GM23338 (cell line): ENCODE results near the gene STK36. TPM values are rescaled to one million over a fixed set of nuclear protein-coding genes. Genes with fewer than 3 reads are reported as not detected.

Experiments
- ATAC-seq: fragments of 200-7000 bp; cut with Tn5 transposase; 3 replicates; pipeline ENCODE4 v1.9.1; 2020
- DNase-seq: peaks from one replicate; pipeline ENCODE4 v3.0.0-alpha.2; 2015; ENCODE audit warnings: low spot score
- H2AFZ ChIP-seq: fragments of 200-600 bp; sonication (generic); 2 replicates; pipeline ENCODE4 v1.8.0; 2016; ENCODE audit warnings: antibody characterized with exemption, mild to moderate bottlenecking, moderate library complexity
- H3F3A ChIP-seq: fragments of 200-600 bp; sonication (generic); replicated peaks from 2 replicates; pipeline ENCODE4 v1.8.0; 2017; ENCODE audit warnings: antibody characterized with exemption, mixed run types, low read depth
- H3K27ac ChIP-seq: fragments of 200-600 bp; sonication (generic); 2 replicates; pipeline ENCODE4 v1.6.1; 2016; ENCODE audit warnings: low read depth
- H3K27me3 ChIP-seq: fragments of 200-600 bp; sonication (generic); 2 replicates; pipeline ENCODE4 v1.8.0; 2016; ENCODE audit warnings: mild to moderate bottlenecking, mixed run types, moderate library complexity; ENCODE audit not compliant: insufficient read depth
- H3K36me3 ChIP-seq: fragments of 200-600 bp; sonication (generic); 2 replicates; pipeline ENCODE4 v1.8.0; 2016; ENCODE audit warnings: mild to moderate bottlenecking; ENCODE audit not compliant: insufficient read depth
- H3K4me1 ChIP-seq: fragments of 200-600 bp; sonication (generic); 2 replicates; pipeline ENCODE4 v1.8.0; 2016; ENCODE audit warnings: mild to moderate bottlenecking, moderate library complexity; ENCODE audit not compliant: insufficient read depth
- H3K4me2 ChIP-seq: fragments of 200-600 bp; sonication (generic); 2 replicates; pipeline ENCODE4 v1.7.1; 2017; ENCODE audit warnings: mixed run types
- H3K4me3 ChIP-seq: fragments of 200-600 bp; sonication (generic); 2 replicates; pipeline ENCODE4 v1.6.1; 2016; ENCODE audit warnings: mixed run types
- H3K79me2 ChIP-seq: fragments of 200-600 bp; sonication (generic); replicated peaks from 2 replicates; pipeline ENCODE4 v1.8.0; 2017; ENCODE audit warnings: mild to moderate bottlenecking; ENCODE audit not compliant: insufficient read depth
- H3K9me2 ChIP-seq: fragments of 200-600 bp; sonication (generic); 2 replicates; pipeline ENCODE4 v1.8.0; 2017; ENCODE audit not compliant: insufficient read depth
- H4K20me1 ChIP-seq: fragments of 200-600 bp; sonication (generic); replicated peaks from 2 replicates; pipeline ENCODE4 v1.8.0; 2017; ENCODE audit warnings: mild to moderate bottlenecking; ENCODE audit not compliant: insufficient read depth
- H3K27ac Mint-ChIP-seq: 2 replicates; pipeline ENCODE4 v1.8.0; 2020; ENCODE audit warnings: inconsistent platforms, mild to moderate bottlenecking, moderate library complexity, mixed read lengths
- H3K27me3 Mint-ChIP-seq: 3 replicates; pipeline ENCODE4 v1.8.0; 2022; ENCODE audit warnings: low read depth, mild to moderate bottlenecking, moderate library complexity, mixed read lengths, inconsistent platforms; ENCODE audit not compliant: insufficient read depth, poor library complexity
- H3K36me3 Mint-ChIP-seq: 3 replicates; pipeline ENCODE4 v1.8.0; 2021; ENCODE audit warnings: low read depth, mild to moderate bottlenecking, inconsistent platforms, moderate library complexity, mixed read lengths
- H3K4me1 Mint-ChIP-seq: 3 replicates; pipeline ENCODE4 v1.8.0; 2020; ENCODE audit warnings: mild to moderate bottlenecking, inconsistent platforms, mixed read lengths
- H3K4me3 Mint-ChIP-seq: 3 replicates; pipeline ENCODE4 v1.8.0; 2021; ENCODE audit warnings: moderate library complexity, mild to moderate bottlenecking, inconsistent platforms, mixed read lengths
- H3K9me3 Mint-ChIP-seq: 3 replicates; pipeline ENCODE4 v1.8.0; 2020; ENCODE audit warnings: moderate library complexity, mild to moderate bottlenecking, inconsistent platforms, mixed read lengths
- CREB1 ChIP-seq: fragments of 250-450 bp; sonication (Bioruptor Pico); IDR thresholded peaks from 2 replicates; pipeline ENCODE4 v1.5.0; 2020; ENCODE audit warnings: low read depth, mild to moderate bottlenecking, moderate library complexity
- ETS1 ChIP-seq: IDR thresholded peaks from 2 replicates; pipeline ENCODE4 v1.6.1; 2016; ENCODE audit warnings: antibody characterized with exemption
- EZH2 ChIP-seq: fragments of 200-600 bp; sonication (generic); IDR thresholded peaks from one replicate; pipeline ENCODE4 v1.8.0; 2017; ENCODE audit warnings: antibody characterized with exemption, mild to moderate bottlenecking, low read depth; ENCODE audit not compliant: unreplicated experiment
- NANOG ChIP-seq: IDR thresholded peaks from 2 replicates; pipeline ENCODE4 v1.6.1; 2016; ENCODE audit warnings: antibody characterized with exemption, borderline replicate concordance
- POLR2AphosphoS5 ChIP-seq: IDR thresholded peaks from 2 replicates; pipeline ENCODE4 v1.6.1; 2016; ENCODE audit warnings: antibody characterized with exemption, low read depth
- REST ChIP-seq: IDR thresholded peaks from one replicate; pipeline ENCODE4 v1.6.1; 2018; ENCODE audit warnings: antibody characterized with exemption; ENCODE audit not compliant: unreplicated experiment
- STAT1 ChIP-seq: IDR thresholded peaks from one replicate; pipeline ENCODE4 v1.6.1; 2016; ENCODE audit warnings: antibody characterized with exemption; ENCODE audit not compliant: unreplicated experiment
- ZNF114 ChIP-seq: fragments of 250-450 bp; sonication (Bioruptor Pico); IDR thresholded peaks from 2 replicates; pipeline ENCODE4 v1.5.0; 2020; ENCODE audit warnings: mild to moderate bottlenecking, moderate library complexity
- ZNF331 ChIP-seq: fragments of 250-450 bp; sonication (Bioruptor Pico); IDR thresholded peaks from 2 replicates; pipeline ENCODE4 v1.5.0; 2020; ENCODE audit warnings: low read depth, mild to moderate bottlenecking, moderate library complexity
- ZNF462 ChIP-seq: fragments of 250-450 bp; sonication (Bioruptor Pico); IDR thresholded peaks from 2 replicates; pipeline ENCODE4 v1.5.0; 2020; ENCODE audit warnings: mild to moderate bottlenecking, moderate library complexity
- polyA plus RNA-seq: library from polyadenylated mRNA; unstranded; fragments of >200 nt; fragmentation: Nextera tagmentation; extraction: Ambion mirVana; gene quantifications from 2 replicates; pipeline ENCODE4 v1.2.1, GENCODE V29; 2016
- total RNA-seq: library from RNA; depleted of rRNA; stranded (reverse); fragments of >200 nt; shearing (Covaris generic); gene quantifications from 2 replicates; pipeline ENCODE4 v1.2.3, GENCODE V29; 2014

The STK36 gene
- total and polyA plus RNA-seq, 2 experiments from 2014 or later = 21.2 to 26.3 TPM

- TF ChIP-seq REST = no peak
- TF ChIP-seq EZH2 = no peak
- TF ChIP-seq ZNF114 (CRISPR knock-in tag) = no peak
- no peak for TF ChIP-seq STAT1
- no peak for TF ChIP-seq NANOG
- no peak for TF ChIP-seq ETS1
- TF ChIP-seq CREB1 (CRISPR knock-in tag) = no peak
- no peak for TF ChIP-seq POLR2AphosphoS5
Measured at GRCh38 chr2:218708086-218708485, 36.2 kb downstream of the STK36 start (continued).

- Histone ChIP-seq H4K20me1 (peaks cover 10% of the 10 kb centered on the region; the same call in 1 of the 2 replicates), H3F3A (no peaks in the 10 kb centered on the region; the same call in 1 of the 2 replicates), H2AFZ (peak overlapping the region; percentile 98), H3K27me3 (no peaks in the 10 kb centered on the region), H3K36me3 (no peaks in the 10 kb centered on the region), H3K79me2 (peaks cover 38% of the 10 kb centered on the region), H3K27ac (no peak overlapping the region; the same call in 1 of the 2 replicates), H3K9me2 (no peaks in the 10 kb centered on the region), H3K4me2 (peak overlapping the region; percentile 69; the same call in 1 of the 2 replicates), H3K4me1 (peaks cover 11% of the 10 kb centered on the region; the same call in 1 of the 2 replicates), H3K4me3 (peak overlapping the region; percentile 69; the same call in 1 of the 2 replicates)
- Mint-ChIP-seq H3K9me3 (peaks cover 4% of the 10 kb centered on the region; the same call in 1 of the 3 replicates), H3K27ac (peak overlapping the region; percentile 70; the same call in 1 of the 2 replicates), H3K4me1 (peaks cover 6% of the 10 kb centered on the region), H3K36me3 (no peaks in the 10 kb centered on the region; the same call in 2 of the 3 replicates), H3K4me3 (peak overlapping the region; percentile 99), H3K27me3 (peaks cover 11% of the 10 kb centered on the region)
- DNase-seq = no peak
- ATAC-seq = no peak
- TF ChIP-seq POLR2AphosphoS5 = no peak
- TF ChIP-seq ZNF331 (CRISPR knock-in tag) = no peak
- no peak for TF ChIP-seq NANOG
- TF ChIP-seq REST = no peak
- no peak for TF ChIP-seq ZNF462 (CRISPR knock-in tag)
- TF ChIP-seq CREB1 (CRISPR knock-in tag) = no peak
Measured at GRCh38 chr2:218709908-218710307, 38.0 kb downstream of the STK36 start.
